GM12878 (cell line): ENCODE results near the gene SREK1. TPM values are rescaled to one million over a fixed set of nuclear protein-coding genes. Genes with fewer than 3 reads are reported as not detected.

ENCODE experiments used
- ATAC-seq: fragments of 200-7000 bp; cut with Tn5 transposase; 3 replicates; pipeline ENCODE4 v1.9.1; 2020; ENCODE audit warnings: mild to moderate bottlenecking, moderate library complexity
- BruUV-seq: library from RNA; stranded (reverse); fragments of 400-500 nt; replicated peaks from 2 replicates; lab custom pipeline; 2021; lab: Mats Ljungman, UMichigan
- CTCF ChIA-PET: fragments of 300-600 bp; sonication (Branson Sonifier 250); formaldehyde crosslinking; extraction: SDS; loops from one replicate; lab custom pipeline; 2021; ENCODE audit warnings: inconsistent platforms; lab: Yijun Ruan, JAX
- POLR2A ChIA-PET: fragments of 350-600 bp; formaldehyde crosslinking; extraction: SDS; loops from one replicate; lab custom pipeline; 2021; ENCODE audit warnings: inconsistent platforms; lab: Charles Lee
- RAD21 ChIA-PET: fragments of 300-600 bp; sonication (Branson Sonifier 250); formaldehyde crosslinking; loops from one replicate; lab custom pipeline; 2023; ENCODE audit warnings: antibody characterized with exemption; ENCODE audit not compliant: unreplicated experiment; lab: Charles Lee
- SMC1A ChIA-PET: fragments of 300-600 bp; sonication (Branson Sonifier 250); formaldehyde crosslinking; loops from one replicate; lab custom pipeline; 2023; ENCODE audit not compliant: unreplicated experiment, uncharacterized antibody; lab: Charles Lee
- DNase-seq: peaks from one replicate; pipeline ENCODE4 v3.0.0-alpha.2; 2011; ENCODE audit warnings: low read depth, low spot score
- FAIRE-seq: peaks from 3 replicates; lab custom pipeline; 2011; peaks lifted over from hg19 to GRCh38; lab: Jason Lieb, UNC
- H2AFZ ChIP-seq: 2 replicates; pipeline ENCODE4 v1.6.0; 2011; ENCODE audit warnings: low read depth, low read length, control low read depth; ENCODE audit not compliant: control insufficient read depth
- H3K27ac ChIP-seq: 2 replicates; pipeline ENCODE4 v1.5.1; 2011; ENCODE audit warnings: control low read depth; ENCODE audit not compliant: control insufficient read depth, insufficient read depth
- H3K27me3 ChIP-seq, 2 experiments: replicated peaks in 1 of 2; 2 replicates each; pipeline versions ENCODE4 v1.6.0 to v1.6.1; 2011; ENCODE audit warnings: low read length in 1 of 2; ENCODE audit not compliant: control insufficient read depth in 2 of 2, insufficient read depth in 2 of 2
- H3K36me3 ChIP-seq, 2 experiments: 2 replicates each; pipeline ENCODE4 v1.5.1; 2011; ENCODE audit warnings: low read length in 1 of 2; ENCODE audit not compliant: control insufficient read depth in 2 of 2, insufficient read depth in 2 of 2
- H3K4me1 ChIP-seq: 2 replicates; pipeline ENCODE4 v1.6.1; 2011; ENCODE audit warnings: mild to moderate bottlenecking, low read length, moderate library complexity, mixed read lengths; ENCODE audit not compliant: control insufficient read depth, insufficient read depth
- H3K4me2 ChIP-seq: 2 replicates; pipeline ENCODE4 v1.6.0; 2011; ENCODE audit warnings: control low read depth; ENCODE audit not compliant: control insufficient read depth, insufficient read depth
- H3K4me3 ChIP-seq: fragments of 200-600 bp; sonication (generic); 2 replicates; pipeline ENCODE4 v1.5.1; 2016
- H3K79me2 ChIP-seq: 2 replicates; pipeline ENCODE4 v1.6.0; 2011; ENCODE audit warnings: low read length; ENCODE audit not compliant: control insufficient read depth, insufficient read depth
- H3K9ac ChIP-seq: 2 replicates; pipeline ENCODE4 v1.8.0; 2011; ENCODE audit warnings: low read length, control low read depth, mixed read lengths; ENCODE audit not compliant: control insufficient read depth, insufficient read depth
- H3K9me3 ChIP-seq: replicated peaks from 3 replicates; pipeline ENCODE4 v1.5.1; 2011; ENCODE audit warnings: mild to moderate bottlenecking, low read length; ENCODE audit not compliant: control insufficient read depth, insufficient read depth
- H4K20me1 ChIP-seq: 2 replicates; pipeline ENCODE4 v1.6.0; 2011; ENCODE audit not compliant: control insufficient read depth, insufficient read depth
- CREM ChIP-seq: IDR thresholded peaks from 2 replicates; pipeline ENCODE4 v1.6.1; 2014; ENCODE audit warnings: antibody characterized with exemption, low read depth
- DPF2 ChIP-seq: fragments of 450-650 bp; IDR thresholded peaks from 2 replicates; pipeline ENCODE4 v1.6.1; 2017; ENCODE audit warnings: mild to moderate bottlenecking
- PML ChIP-seq: IDR thresholded peaks from 2 replicates; pipeline ENCODE4 v1.6.1; 2012; ENCODE audit warnings: low read length, inconsistent platforms
- RB1 ChIP-seq: fragments of 450-650 bp; formaldehyde crosslinking; IDR thresholded peaks from 2 replicates; pipeline ENCODE4 v1.6.1; 2017; ENCODE audit warnings: mild to moderate bottlenecking, borderline replicate concordance
- RUNX3 ChIP-seq: IDR thresholded peaks from 2 replicates; pipeline ENCODE4 v1.6.1; 2012; ENCODE audit warnings: low read length, inconsistent platforms
- SP1 ChIP-seq: IDR thresholded peaks from one replicate; pipeline ENCODE4 v1.6.1; 2011; ENCODE audit warnings: low read depth, low read length
- SREBF2 ChIP-seq: IDR thresholded peaks from 2 replicates; pipeline ENCODE4 v1.6.1; 2012; ENCODE audit warnings: mild to moderate bottlenecking, low read length
- TBL1XR1 ChIP-seq: IDR thresholded peaks from 2 replicates; pipeline ENCODE4 v1.6.1; 2012; ENCODE audit warnings: low read depth, low read length, improper control_type of control experiment
- ZNF24 ChIP-seq: fragments of 450-650 bp; IDR thresholded peaks from 2 replicates; pipeline ENCODE4 v1.6.1; 2017; ENCODE audit warnings: antibody characterized with exemption, mild to moderate bottlenecking
- WGBS: methylation state at CpG from one replicate; pipeline ENCODE4 v1.1.6; 2016; ENCODE audit warnings: low lambda C conversion rate; ENCODE audit not compliant: insufficient replicate concordance, insufficient coverage; ENCODE audit errors: missing lambda C conversion rate; 5-methylcytosine and 5-hydroxymethylcytosine counted together
- in situ Hi-C: fragments of 300-500 bp; cut with MboI; formaldehyde crosslinking; loops from 9 replicates; pipeline ENCODE4 v1.14.3; 2018; ENCODE audit warnings: mixed read lengths
- intact Hi-C: fragments of 100-400 bp; cut with micrococcal nuclease; formaldehyde crosslinking; loops from one replicate; pipeline ENCODE4 v1.14.2; 2022; ENCODE audit not compliant: unreplicated experiment
- polyA plus RNA-seq, 11 experiments: library from polyadenylated mRNA; depleted of rRNA in 4 of 11; unstranded in 6 of 11; stranded (reverse) in 5 of 11; fragments of >200 nt; fragmentation: Nextera tagmentation in 4 of 11; fragmentation: Illumina TruSeq in 1 of 11; extraction: Ambion mirVana in 4 of 11; extraction: Trizol in 1 of 11; gene quantifications; 1 replicate in 1 of 11; 2 replicates in 10 of 11; pipeline versions ENCODE4 v1.2.1 to v1.2.3, GENCODE V29; 2011 to 2016; ENCODE audit warnings: inconsistent platforms in 2 of 11, missing spikeins in 2 of 11, low read depth in 1 of 11
- total RNA-seq, 4 experiments: library from RNA; depleted of rRNA in 3 of 4; stranded (reverse); fragments of >200 nt in 3 of 4; fragmentation: Illumina TruSeq in 1 of 4; extraction: Trizol in 1 of 4; gene quantifications; 2 replicates each; pipeline versions ENCODE4 v1.2.1 to v1.2.3, GENCODE V29; 2013 to 2021
- TF ChIP-seq, protein P1 (sequence below): IDR thresholded peaks from 2 replicates; pipeline ENCODE4 v1.6.1; 2011; ENCODE audit warnings: low read depth, mild to moderate bottlenecking, low read length, moderate library complexity, borderline replicate concordance; ENCODE audit errors: extremely low read depth

The SREK1 gene
- total and polyA plus RNA-seq, 10 of the 15 experiments (the other 5 are each of a cell fraction or from before 2014, with no cell fraction given) = 30.7 to 100 (median 61.5) TPM

DNA sequence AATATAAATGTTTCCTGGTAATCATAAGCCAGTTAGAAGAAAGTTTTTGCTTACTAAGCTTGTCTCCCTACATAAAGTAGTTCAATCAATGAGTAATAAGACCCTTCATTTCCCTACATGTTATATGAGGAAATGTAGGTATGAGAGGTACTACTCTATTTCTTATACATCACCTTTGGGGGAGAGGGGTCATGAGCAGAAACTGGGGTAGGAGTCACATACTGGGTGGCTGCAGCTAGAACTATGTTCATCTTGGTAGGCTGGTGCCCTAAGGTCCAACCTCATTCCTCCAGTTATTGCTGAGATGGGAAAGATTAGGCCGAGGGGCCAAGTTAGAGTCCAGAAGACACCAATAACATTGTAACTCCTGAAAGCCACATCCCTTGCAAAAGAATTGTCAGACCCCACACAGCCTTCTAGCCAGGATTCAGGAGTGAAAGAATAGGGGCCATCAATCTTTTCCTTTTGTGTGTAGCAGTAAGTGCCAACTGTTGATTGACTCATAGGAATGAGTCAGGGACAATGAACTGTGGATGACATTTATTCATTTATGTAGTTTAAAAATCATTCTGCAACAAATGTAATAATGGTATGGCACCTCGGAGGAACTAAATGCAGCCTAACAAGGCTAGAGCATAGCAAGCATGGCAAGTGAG is 21.6 kb upstream of the SREK1 start:
- H3K4me1 ChIP-seq = no peaks in the 10 kb centered on the region
- H3K36me3 ChIP-seq = no peaks in the 10 kb centered on the region
- no peak overlapping the region for H3K9ac ChIP-seq
- no peak for DNase-seq
- H4K20me1 ChIP-seq = no peaks in the 10 kb centered on the region
- H2AFZ ChIP-seq = no peak overlapping the region
- TF ChIP-seq DPF2 = no peak
- no peak for TF ChIP-seq RB1
- TF ChIP-seq CREM = no peak
- TF ChIP-seq, protein P1, sequence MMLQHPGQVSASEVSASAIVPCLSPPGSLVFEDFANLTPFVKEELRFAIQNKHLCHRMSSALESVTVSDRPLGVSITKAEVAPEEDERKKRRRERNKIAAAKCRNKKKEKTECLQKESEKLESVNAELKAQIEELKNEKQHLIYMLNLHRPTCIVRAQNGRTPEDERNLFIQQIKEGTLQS = no peak
- TF ChIP-seq PML = no peak
- TF ChIP-seq SP1 = no peak
- no peak for TF ChIP-seq TBL1XR1
- TF ChIP-seq SREBF2 = no peak
- TF ChIP-seq RUNX3 = no peak
- no peak for TF ChIP-seq ZNF24
- ATAC-seq = no peak
- intact Hi-C loops (no loop called here), in situ Hi-C loops (no loop called here)
- no peaks in the 10 kb centered on the region for H3K9me3 ChIP-seq
- H3K27ac ChIP-seq = no peak overlapping the region
- no peaks in the 10 kb centered on the region for H3K27me3 ChIP-seq
- no peak for FAIRE-seq
- SMC1A ChIA-PET = interaction anchor here (0.6 kb wide), 1 partner anchor 56 kb away, joined by 3 read pairs; no protein-coding TSS in a partner anchor
- 25% methylated on average over 2 of the region's 2 CpGs for WGBS
- H3K4me2 ChIP-seq = no peak overlapping the region
- no peaks in the 10 kb centered on the region for H3K79me2 ChIP-seq
- POLR2A ChIA-PET = no interaction called here
- H3K4me3 ChIP-seq = no peak overlapping the region
- no TSS peak for BruUV-seq
- RAD21 ChIA-PET = no interaction called here
- CTCF ChIA-PET = no interaction called here
